Measurements from ENCODE around the gene CALHM1. TPM values are rescaled to one million over a fixed set of nuclear protein-coding genes. Genes with fewer than 3 reads are reported as not detected.

CALHM1 gene
- total and polyA plus RNA-seq, 2 of the 13 experiments (the other 11 are each of a cell fraction or from before 2014, with no cell fraction given), result 0.04 TPM; not detected in 1

GRCh38 chr10:103429647-103430046, 29.1 kb downstream of the CALHM1 start:
- no peak for ATAC-seq
- whole genome bisulfite sequencing (ENCODE audit: low lambda C conversion rate), result 98% methylated on average over 5 of the region's 5 CpGs
- Histone ChIP-seq H2AFZ (ENCODE audit: low read length) (no peak overlapping the region), H3K27ac (ENCODE audit: extremely low read length, insufficient read depth, low read length) (no peak overlapping the region), H3K4me3 (replicated peaks in 1 of 3; ENCODE audit: insufficient read depth in 1 of 3, low read depth in 2 of 3, low read length in 3 of 3) (no peak overlapping the region), H3K4me2 (ENCODE audit: low read depth, low read length) (no peak overlapping the region), H3K27me3 (ENCODE audit: control insufficient read depth in 1 of 2, insufficient read depth in 2 of 2, low read length in 2 of 2) (no peaks in the 10 kb centered on the region), H3K9ac (ENCODE audit: insufficient read depth, low read depth, low read length) (no peak overlapping the region), H3K4me1 (ENCODE audit: insufficient read depth, low read length) (peaks cover 7% of the 10 kb centered on the region; the same call in 1 of the 2 replicates), H3K9me3 (ENCODE audit: low read length) (no peaks in the 10 kb centered on the region), H4K20me1 (ENCODE audit: insufficient read depth, low read length) (no peaks in the 10 kb centered on the region), H3K36me3 (replicated peaks in 1 of 2; ENCODE audit: control insufficient read depth in 1 of 2, insufficient read depth in 2 of 2, low read length in 2 of 2) (peaks cover 30 to 76% of the 10 kb centered on the region in 2 experiments), H3K79me2 (ENCODE audit: insufficient read depth, low read length) (no peaks in the 10 kb centered on the region)
- TF ChIP-seq MTF1 (CRISPR knock-in tag; IDR thresholded peaks at IDR 0.05) (no peak), ZBTB7B (CRISPR knock-in tag; IDR thresholded peaks at IDR 0.05) (no peak), ZNF704 (CRISPR knock-in tag; IDR thresholded peaks at IDR 0.05; ENCODE audit: borderline replicate concordance) (no peak), NR2F1 (CRISPR knock-in tag; IDR thresholded peaks at IDR 0.05) (no peak), PRMT3 (CRISPR knock-in tag; IDR thresholded peaks at IDR 0.05; ENCODE audit: borderline replicate concordance, low read depth) (no peak), BCLAF1 (IDR thresholded peaks at IDR 0.05) (no peak), ARID3A (IDR thresholded peaks at IDR 0.05; ENCODE audit: low read depth, low read length) (no peak), GATAD2A (CRISPR knock-in tag; IDR thresholded peaks at IDR 0.05) (no peak), ZNF879 (CRISPR knock-in tag; IDR thresholded peaks at IDR 0.05) (no peak), ZNF503 (CRISPR knock-in tag; IDR thresholded peaks at IDR 0.05) (no peak), NRL (CRISPR knock-in tag; IDR thresholded peaks at IDR 0.05; ENCODE audit: borderline replicate concordance) (no peak), ZKSCAN1 (IDR thresholded peaks at IDR 0.05; ENCODE audit: low read length) (no peak), PTBP1 (IDR thresholded peaks at IDR 0.05; ENCODE audit: low read depth, low read length, poor library complexity, severe bottlenecking) (no peak)
- TF ChIP-seq, protein P1, sequence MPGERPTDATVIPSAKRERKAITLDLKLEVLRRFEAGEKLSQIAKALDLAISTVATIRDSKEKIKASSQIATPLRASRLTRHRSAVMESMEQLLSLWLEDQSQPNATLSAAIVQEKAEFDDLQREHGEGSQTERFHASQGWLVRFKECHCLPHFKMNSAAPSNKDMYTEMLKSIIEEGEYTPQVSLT (CRISPR knock-in tag; IDR thresholded peaks at IDR 0.05; ENCODE audit: borderline replicate concordance, low read depth), result no peak
- CTCF ChIA-PET (ENCODE audit: low intra/inter-chr PET ratio, low total read pairs), result no interaction called here
- FAIRE-seq, result no peak
- in situ Hi-C loops (cut with HindIII; ENCODE audit: extremely low pct_ligation_motif_present, low pct_unique_long_range_greater_than_20kb) (no loop called here), intact Hi-C loops (cut with micrococcal nuclease; ENCODE audit: unreplicated experiment) (loop anchor here (5.0 kb wide), 1 partner anchor 58 kb away; no protein-coding TSS in a partner anchor)
- no TSS peak for BruUV-seq (replicated peaks)
- no peak for DNase-seq (ENCODE audit: low spot score)
- POLR2A ChIA-PET, result no interaction called here

Measured in HepG2 (cell line).